Activated T-helper 17 cell treated with anti-CD3 and anti-CD28 coated beads, Interleukin-2, amount 50 U/mL, for 72 hours (primary cell): ENCODE data around the gene RAVER2. TPM values are rescaled to one million over a fixed set of nuclear protein-coding genes. Genes with fewer than 3 reads are reported as not detected.
"Not testable (repeated sequence)": the region's sequence is repeated elsewhere in the genome, so short reads cannot be mapped to it uniquely, and the experiment has no call there.

ENCODE experiments used
- ATAC-seq: fragments of 150-1000 bp; cut with Tn5 transposase; replicated peaks from 2 replicates; pipeline ENCODE4 v1.10.0; 2021; ENCODE audit warnings: mild to moderate bottlenecking, moderate library complexity
- H3K27ac Mint-ChIP-seq: one replicate; pipeline ENCODE4 v1.8.0; 2022; ENCODE audit warnings: mixed read lengths
- H3K27me3 Mint-ChIP-seq: one replicate; pipeline ENCODE4 v1.8.0; 2022; ENCODE audit warnings: mixed read lengths
- H3K36me3 Mint-ChIP-seq: one replicate; pipeline ENCODE4 v1.8.0; 2022; ENCODE audit warnings: low read depth, mild to moderate bottlenecking, mixed read lengths
- H3K4me1 Mint-ChIP-seq: one replicate; pipeline ENCODE4 v1.8.0; 2022; ENCODE audit warnings: mixed read lengths
- H3K4me3 Mint-ChIP-seq: one replicate; pipeline ENCODE4 v1.8.0; 2022; ENCODE audit warnings: mild to moderate bottlenecking, mixed read lengths
- H3K9me3 Mint-ChIP-seq: one replicate; pipeline ENCODE4 v1.8.0; 2022; ENCODE audit warnings: mixed read lengths
- total RNA-seq, 2 donors: library from RNA; stranded (reverse); gene quantifications; one replicate each; pipeline ENCODE4 v1.2.3, GENCODE V29; 2022

The RAVER2 gene
- total RNA-seq, 2 donors from 2014 or later, result 1.5 to 2.5 TPM

GRCh38 chr1:64814427-64814826 lies 69.6 kb downstream of the RAVER2 start:
- Mint-ChIP-seq H3K36me3 (no peaks in the 10 kb centered on the region), H3K27me3 (no peaks in the 10 kb centered on the region), H3K9me3 (no peaks in the 10 kb centered on the region)

GRCh38 chr1:64817364-64817763 lies 72.5 kb downstream of the RAVER2 start:
- not testable (repeated sequence) for H3K27me3 Mint-ChIP-seq, ATAC-seq, H3K4me1 Mint-ChIP-seq, H3K36me3 Mint-ChIP-seq, H3K9me3 Mint-ChIP-seq, H3K4me3 Mint-ChIP-seq, H3K27ac Mint-ChIP-seq

More at GRCh38 chr1:64814427-64814826, 69.6 kb downstream of the RAVER2 start:
- Mint-ChIP-seq H3K27ac (no peak overlapping the region), H3K4me1 (no peaks in the 10 kb centered on the region), H3K4me3 (no peak overlapping the region)
- ATAC-seq, result no peak

GRCh38 chr1:64820572-64820971 lies 75.7 kb downstream of the RAVER2 start:
- H3K27ac Mint-ChIP-seq, H3K9me3 Mint-ChIP-seq, H3K27me3 Mint-ChIP-seq, H3K4me3 Mint-ChIP-seq, H3K36me3 Mint-ChIP-seq, H3K4me1 Mint-ChIP-seq, ATAC-seq: not testable (repeated sequence)

GRCh38 chr1:64822621-64823020 lies 77.7 kb downstream of the RAVER2 start:
- no peaks in the 10 kb centered on the region for H3K9me3 Mint-ChIP-seq
- no peak overlapping the region for H3K4me3 Mint-ChIP-seq
- H3K36me3 Mint-ChIP-seq, result no peaks in the 10 kb centered on the region
- no peaks in the 10 kb centered on the region for H3K27me3 Mint-ChIP-seq
- no peak for ATAC-seq
- no peak overlapping the region for H3K27ac Mint-ChIP-seq
- H3K4me1 Mint-ChIP-seq, result peaks cover 19% of the 10 kb centered on the region

GRCh38 chr1:64823691-64824476 lies 79.0 kb downstream of the RAVER2 start:
- H3K27me3 Mint-ChIP-seq, result no peaks in the 10 kb centered on the region
- no peaks in the 10 kb centered on the region for H3K9me3 Mint-ChIP-seq
- peaks cover 32% of the 10 kb centered on the region for H3K4me1 Mint-ChIP-seq
- peaks cover 4% of the 10 kb centered on the region for H3K36me3 Mint-ChIP-seq
- no peak for ATAC-seq
- H3K27ac Mint-ChIP-seq, result peak overlapping the region; percentile 6
- peak overlapping the region; percentile 3 for H3K4me3 Mint-ChIP-seq

GRCh38 chr1:64826991-64827390 lies 82.1 kb downstream of the RAVER2 start:
- Mint-ChIP-seq H3K9me3 (no peaks in the 10 kb centered on the region), H3K4me1 (peaks cover 40% of the 10 kb centered on the region), H3K27ac (peak overlapping the region; percentile 90), H3K27me3 (no peaks in the 10 kb centered on the region), H3K4me3 (peak overlapping the region; percentile 73), H3K36me3 (peaks cover 13% of the 10 kb centered on the region)
- peak; percentile 96 for ATAC-seq

- Mint-ChIP-seq H3K36me3 (peaks cover 32% of the 10 kb centered on the region), H3K27ac (peak overlapping the region; percentile 90), H3K27me3 (no peaks in the 10 kb centered on the region), H3K4me3 (peak overlapping the region; percentile 73), H3K9me3 (no peaks in the 10 kb centered on the region), H3K4me1 (peaks cover 40% of the 10 kb centered on the region)
- ATAC-seq, result peak; percentile 49
Observed at GRCh38 chr1:64828829-64829228, 84.0 kb downstream of the RAVER2 start.

- H3K27ac Mint-ChIP-seq, result peak overlapping the region; percentile 90
- no peak for ATAC-seq
- peaks cover 39% of the 10 kb centered on the region for H3K36me3 Mint-ChIP-seq
- no peaks in the 10 kb centered on the region for H3K9me3 Mint-ChIP-seq
- peak overlapping the region; percentile 73 for H3K4me3 Mint-ChIP-seq
- H3K27me3 Mint-ChIP-seq, result no peaks in the 10 kb centered on the region
- H3K4me1 Mint-ChIP-seq, result peaks cover 36% of the 10 kb centered on the region
Observed at GRCh38 chr1:64829411-64830029, 84.6 kb downstream of the RAVER2 start.

GRCh38 chr1:64830030-64830651 lies 85.3 kb downstream of the RAVER2 start:
- Mint-ChIP-seq H3K27me3 (no peaks in the 10 kb centered on the region), H3K27ac (peak overlapping the region; percentile 90), H3K4me3 (no peak overlapping the region), H3K9me3 (no peaks in the 10 kb centered on the region), H3K4me1 (peaks cover 36% of the 10 kb centered on the region), H3K36me3 (peaks cover 45% of the 10 kb centered on the region)
- no peak for ATAC-seq

- peak; percentile 64 for ATAC-seq
- no peaks in the 10 kb centered on the region for H3K27me3 Mint-ChIP-seq
- H3K4me1 Mint-ChIP-seq, result peaks cover under 1% of the 10 kb centered on the region
- H3K36me3 Mint-ChIP-seq, result peaks cover 85% of the 10 kb centered on the region
- H3K9me3 Mint-ChIP-seq, result no peaks in the 10 kb centered on the region
- H3K27ac Mint-ChIP-seq, result peak overlapping the region; percentile 30
- no peak overlapping the region for H3K4me3 Mint-ChIP-seq
Observed at GRCh38 chr1:64834734-64835133, 89.9 kb downstream of the RAVER2 start.

- H3K27me3 Mint-ChIP-seq, result no peaks in the 10 kb centered on the region
- H3K36me3 Mint-ChIP-seq, result peaks cover 100% of the 10 kb centered on the region
- H3K4me1 Mint-ChIP-seq, result no peaks in the 10 kb centered on the region
- no peak overlapping the region for H3K4me3 Mint-ChIP-seq
- H3K27ac Mint-ChIP-seq, result peak overlapping the region; percentile 12
- no peak for ATAC-seq
- H3K9me3 Mint-ChIP-seq, result no peaks in the 10 kb centered on the region
Observed at GRCh38 chr1:64836802-64837201, 91.9 kb downstream of the RAVER2 start.

- Mint-ChIP-seq H3K36me3 (peaks cover 98% of the 10 kb centered on the region), H3K4me1 (no peaks in the 10 kb centered on the region), H3K9me3 (no peaks in the 10 kb centered on the region), H3K27ac (no peak overlapping the region), H3K4me3 (no peak overlapping the region), H3K27me3 (no peaks in the 10 kb centered on the region)
- no peak for ATAC-seq
Observed at GRCh38 chr1:64838486-64838885, 93.6 kb downstream of the RAVER2 start.

GRCh38 chr1:64839261-64839660 lies 94.4 kb downstream of the RAVER2 start:
- Mint-ChIP-seq H3K27me3 (no peaks in the 10 kb centered on the region), H3K4me1 (no peaks in the 10 kb centered on the region), H3K36me3 (peaks cover 98% of the 10 kb centered on the region), H3K9me3 (no peaks in the 10 kb centered on the region), H3K27ac (no peak overlapping the region), H3K4me3 (no peak overlapping the region)
- no peak for ATAC-seq

GRCh38 chr1:64839732-64840405 lies 95.0 kb downstream of the RAVER2 start:
- peaks cover 98% of the 10 kb centered on the region for H3K36me3 Mint-ChIP-seq

More at GRCh38 chr1:64839732-64840405, 95.0 kb downstream of the RAVER2 start:
- Mint-ChIP-seq H3K4me3 (no peak overlapping the region), H3K27me3 (no peaks in the 10 kb centered on the region), H3K27ac (no peak overlapping the region), H3K4me1 (no peaks in the 10 kb centered on the region), H3K9me3 (no peaks in the 10 kb centered on the region)
- no peak for ATAC-seq
